Activated CD4-positive, alpha-beta T cell treated with anti-CD3 and anti-CD28 coated beads, Interleukin-2, amount 50 U/mL, for 48 hours (primary cell): ENCODE data around the gene METAP1D.
"Not testable (repeated sequence)": the region's sequence is repeated elsewhere in the genome, so short reads cannot be mapped to it uniquely, and the experiment has no call there.

Experiments used
- DNase-seq, 2 experiments: peaks; one replicate each; pipeline ENCODE4 v3.0.0-alpha.2; 2020

Gene METAP1D

DNA sequence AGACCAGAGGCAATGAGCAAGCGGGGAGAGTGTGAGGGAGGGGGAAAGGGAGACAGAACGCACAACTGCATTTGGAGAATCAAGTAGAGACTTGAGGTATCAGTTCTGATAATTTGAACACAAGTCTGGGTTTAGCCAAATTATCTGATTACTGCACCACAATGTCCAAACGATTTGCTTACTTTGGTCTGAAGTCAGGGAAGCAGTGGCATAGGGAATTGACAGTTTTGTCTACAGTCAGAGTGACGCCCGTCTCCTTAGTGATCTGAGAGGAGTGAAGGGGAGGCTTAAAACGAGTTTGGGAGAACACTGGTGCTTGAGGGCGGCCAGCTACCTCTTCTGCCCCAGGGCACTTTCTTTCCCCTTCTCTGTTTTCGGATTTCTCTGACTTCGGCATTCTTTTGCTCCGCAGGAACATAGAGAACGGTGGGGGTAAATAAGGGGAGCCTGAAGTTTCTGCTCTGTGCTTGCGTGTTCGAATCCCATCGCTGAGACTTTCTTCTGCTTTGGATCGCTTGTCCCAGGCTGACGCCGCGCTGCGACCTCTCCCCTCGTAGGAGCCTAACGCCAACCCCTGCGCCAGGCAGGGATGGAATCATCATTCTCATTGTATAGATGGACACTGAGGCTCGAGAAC lies 105.8 kb downstream of the METAP1D start:
- DNase-seq: no peak

DNA sequence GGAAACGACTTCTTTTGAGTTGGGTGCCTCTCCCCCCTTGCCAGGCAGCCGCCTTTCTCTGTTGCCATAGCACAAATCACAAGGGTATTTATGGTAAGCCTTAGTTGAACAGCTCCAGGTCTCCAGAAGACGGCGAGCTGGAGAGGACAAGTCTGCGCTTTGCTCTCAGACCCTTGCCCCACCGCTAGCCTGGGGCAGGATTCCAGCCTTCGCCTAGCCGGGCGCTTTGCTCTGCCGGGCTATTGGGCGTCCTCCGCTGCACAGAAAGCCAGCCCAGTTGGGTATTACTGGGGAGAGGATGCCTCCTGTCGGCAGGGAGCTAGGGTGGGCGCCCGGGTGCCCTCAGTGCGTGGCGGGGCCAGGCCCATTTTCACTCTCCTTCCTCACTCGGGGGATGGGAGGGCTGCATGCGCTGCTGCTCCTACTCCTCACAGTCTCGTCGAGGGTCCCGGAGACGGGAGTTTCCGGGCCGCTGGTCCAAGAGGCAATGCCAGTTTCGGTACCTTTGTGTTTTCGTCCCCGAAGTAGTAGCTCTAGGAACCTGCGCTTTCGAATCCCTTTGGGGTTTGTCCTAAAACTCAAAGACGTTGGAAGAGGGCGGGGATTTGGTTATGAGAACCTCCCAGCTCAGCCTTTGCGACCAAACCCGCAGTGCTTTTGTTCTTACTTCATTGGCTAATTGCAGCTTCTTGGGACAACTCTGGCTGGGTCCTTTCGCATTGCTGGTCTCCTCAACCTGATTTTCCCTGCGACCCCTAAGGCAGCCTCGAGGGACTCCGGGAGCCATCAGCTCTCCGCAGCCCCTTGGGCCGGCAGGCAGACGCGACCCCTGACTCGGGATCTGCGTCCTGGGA lies 106.6 kb downstream of the METAP1D start:
- DNase-seq: no peak

DNA sequence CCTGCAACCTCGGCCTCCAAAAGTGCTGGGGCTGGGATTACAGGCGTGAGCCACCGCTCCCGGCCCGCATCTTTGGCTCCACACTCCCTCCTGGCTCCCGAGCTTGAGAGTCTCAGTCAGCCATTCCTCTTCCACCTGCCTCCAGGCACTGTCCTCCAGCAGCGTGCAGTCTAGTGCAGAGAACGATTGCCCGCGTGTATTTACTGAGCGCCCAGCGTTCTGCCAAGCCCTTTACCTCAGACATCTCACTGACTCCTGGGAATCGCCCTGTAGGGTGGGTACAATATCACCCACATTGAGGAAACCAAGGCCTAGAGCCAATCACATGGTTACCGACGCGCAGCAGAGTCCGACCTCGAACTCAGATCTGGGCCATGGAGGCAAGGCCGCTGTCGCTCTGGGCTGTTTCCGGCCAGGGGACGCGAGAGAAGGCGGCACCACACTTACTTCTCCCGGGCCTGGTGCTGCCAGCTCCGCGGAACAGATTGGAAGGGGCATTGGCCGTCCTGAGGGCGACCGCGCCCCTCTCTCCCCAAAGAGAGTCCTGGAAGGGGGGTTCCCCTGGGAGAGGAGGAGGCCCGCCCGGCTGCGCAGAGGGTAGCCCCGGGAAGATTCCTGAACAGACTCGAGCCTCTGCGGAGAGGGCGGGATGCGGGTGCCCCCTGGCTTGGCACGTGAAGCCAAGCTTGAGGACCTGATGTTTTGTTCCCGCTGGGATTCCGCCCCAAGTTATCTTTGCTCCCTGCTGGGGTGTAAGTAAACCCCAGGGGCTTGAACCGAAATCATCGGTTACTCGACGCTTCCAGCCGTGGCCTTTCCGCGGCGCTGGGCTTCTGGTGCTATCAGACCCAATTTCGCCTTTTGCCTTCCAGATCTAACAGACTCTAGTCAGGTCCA lies 108.2 kb downstream of the METAP1D start:
- DNase-seq: no peak

DNA sequence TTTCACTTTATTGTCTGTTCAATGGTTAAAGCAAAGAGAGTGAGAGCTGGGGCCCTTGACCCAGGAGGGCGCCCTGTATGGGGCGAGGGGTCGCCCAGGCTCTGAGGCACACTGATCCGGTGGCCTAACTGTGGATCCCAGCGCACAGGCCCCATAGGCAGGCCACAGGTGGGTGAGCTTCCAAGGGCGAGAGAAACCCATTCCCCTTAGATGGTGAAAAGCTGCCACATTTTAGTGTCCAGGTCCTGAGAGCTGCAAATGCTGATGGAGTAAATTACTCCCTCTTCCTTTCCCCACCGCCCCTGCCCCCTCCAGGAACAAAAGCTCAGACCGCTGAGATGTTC lies 108.8 kb downstream of the METAP1D start:
- no peak for DNase-seq

DNA sequence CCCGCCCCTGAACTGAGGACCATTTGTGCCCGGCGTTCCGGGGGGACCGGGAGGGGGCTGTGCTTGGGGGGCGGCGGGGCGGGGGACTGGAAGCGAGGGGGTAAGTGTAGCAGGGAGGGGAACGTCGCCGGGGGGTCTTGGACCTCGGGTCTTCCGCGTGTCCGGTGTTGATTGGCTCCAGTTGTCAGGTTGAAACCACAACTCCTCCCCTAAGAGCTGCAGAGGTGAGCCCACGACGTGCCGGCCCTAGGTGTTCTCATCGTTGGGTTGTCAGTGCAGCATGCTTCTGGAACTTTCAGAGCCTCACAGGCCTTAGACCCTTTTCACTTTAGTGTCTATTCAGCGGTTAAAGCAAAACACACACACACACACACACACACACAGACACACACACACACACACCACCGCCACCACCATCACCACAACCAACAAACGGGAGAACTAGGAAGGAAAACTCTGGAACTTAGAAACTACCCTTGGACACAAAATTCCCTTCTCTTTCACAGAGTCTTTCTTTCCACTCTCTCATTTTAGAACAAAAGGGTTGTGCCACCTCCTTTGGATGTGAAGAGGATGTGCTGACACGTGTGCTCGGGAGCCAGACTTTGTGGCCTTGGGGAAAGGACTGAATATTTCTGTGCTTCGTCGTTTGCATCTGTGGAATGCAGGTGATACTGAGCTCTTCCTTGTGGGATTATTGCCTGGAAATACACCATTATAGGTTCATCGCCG lies 109.7 kb downstream of the METAP1D start:
- DNase-seq: no peak

DNA sequence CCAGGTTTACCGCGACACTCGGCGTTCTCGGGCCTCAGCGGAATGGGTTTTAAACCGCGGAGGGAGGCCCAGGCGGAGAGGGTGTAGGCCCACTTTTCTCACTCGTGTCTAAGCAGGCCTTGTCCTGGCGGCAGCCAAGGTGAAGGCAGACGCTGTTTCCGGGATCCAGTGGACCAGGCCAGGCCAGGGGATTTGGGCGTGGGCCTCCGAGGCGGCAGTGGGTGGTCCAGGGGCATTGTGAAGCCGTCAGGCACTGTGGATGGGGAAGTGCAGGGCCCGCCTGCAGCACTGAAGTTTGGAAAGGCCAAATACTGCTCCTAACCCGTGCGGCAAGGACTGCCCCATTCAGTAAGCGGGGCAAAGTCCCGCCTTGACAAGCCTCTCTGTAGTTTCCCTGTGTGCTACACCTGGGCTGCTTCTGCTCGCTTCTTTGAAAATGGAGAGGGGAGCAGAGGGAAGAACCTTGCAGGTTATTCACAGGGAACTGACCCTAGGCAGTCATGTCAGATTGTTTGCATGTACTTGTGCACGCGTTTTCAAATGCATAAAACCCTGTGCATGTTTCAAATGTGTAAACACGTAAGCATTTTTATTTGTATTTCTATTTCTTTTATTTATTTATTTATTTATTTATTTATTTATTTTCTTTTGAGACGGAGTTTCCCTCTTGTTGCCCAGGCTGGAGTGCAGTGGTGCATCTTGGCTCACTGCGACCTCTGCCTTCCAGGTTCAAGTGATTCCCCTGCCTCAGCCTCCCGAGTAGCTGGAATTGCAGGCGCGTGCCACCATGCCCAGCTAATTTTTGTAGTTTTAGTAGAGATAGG lies 110.4 kb downstream of the METAP1D start:
- no peak for DNase-seq

DNA sequence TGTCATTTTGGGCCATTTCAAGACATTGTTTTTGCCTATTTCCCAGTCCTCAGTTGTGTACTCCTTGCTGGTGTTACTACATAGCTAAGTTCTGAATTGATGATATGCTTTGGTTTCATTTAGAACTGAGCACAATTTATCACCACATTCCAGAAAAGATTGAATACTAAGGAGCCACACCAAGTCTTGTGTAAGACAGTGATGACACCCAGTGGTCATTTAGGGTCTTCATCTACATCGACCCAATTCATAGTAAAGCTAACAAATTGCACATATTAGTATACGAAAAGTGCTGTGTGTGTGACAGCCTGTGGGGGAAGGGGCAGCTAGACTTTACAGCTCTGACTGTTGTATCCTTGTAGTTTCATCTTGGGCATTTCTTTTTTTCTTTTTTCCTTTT lies 113.9 kb downstream of the METAP1D start:
- no peak for DNase-seq

DNA sequence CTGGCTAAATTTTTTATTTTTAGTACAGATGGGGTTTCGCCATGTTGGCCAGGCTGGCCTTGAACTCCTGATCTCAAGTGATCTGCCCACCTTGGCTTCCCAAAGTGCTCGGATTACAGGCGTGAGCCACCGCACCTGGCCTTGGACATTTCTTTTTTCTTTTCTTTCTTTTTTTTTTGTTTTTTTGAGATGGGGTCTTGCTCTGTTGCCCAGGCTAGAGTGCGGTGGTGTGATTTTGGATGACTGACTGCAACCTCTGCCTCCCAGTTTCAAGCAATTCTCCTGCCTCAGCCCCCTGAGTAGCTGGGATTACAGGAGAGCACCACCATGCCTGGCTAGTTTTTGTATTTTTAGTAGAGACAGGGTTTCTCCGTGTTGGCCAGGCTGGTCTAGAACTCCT lies 114.4 kb downstream of the METAP1D start:
- not testable (repeated sequence) for DNase-seq

DNA sequence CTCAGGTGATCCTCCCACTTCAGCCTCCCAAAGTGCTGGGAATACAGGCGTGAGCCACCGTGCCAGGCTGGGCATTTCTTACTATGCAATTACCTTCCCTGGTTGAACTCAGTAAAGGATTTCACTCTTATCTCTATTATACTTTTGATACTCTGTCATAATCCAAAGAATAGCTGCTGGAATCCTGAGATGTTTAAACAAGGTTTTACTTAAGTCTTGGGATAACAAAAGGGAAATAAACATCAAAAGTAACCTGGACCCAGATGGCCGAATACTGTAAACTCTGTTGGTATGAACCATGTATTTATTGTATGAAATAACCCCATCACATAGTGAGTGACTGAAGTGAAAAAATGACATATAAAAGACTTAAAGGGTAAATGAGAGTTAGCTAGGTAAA lies 114.8 kb downstream of the METAP1D start:
- DNase-seq: no peak

DNA sequence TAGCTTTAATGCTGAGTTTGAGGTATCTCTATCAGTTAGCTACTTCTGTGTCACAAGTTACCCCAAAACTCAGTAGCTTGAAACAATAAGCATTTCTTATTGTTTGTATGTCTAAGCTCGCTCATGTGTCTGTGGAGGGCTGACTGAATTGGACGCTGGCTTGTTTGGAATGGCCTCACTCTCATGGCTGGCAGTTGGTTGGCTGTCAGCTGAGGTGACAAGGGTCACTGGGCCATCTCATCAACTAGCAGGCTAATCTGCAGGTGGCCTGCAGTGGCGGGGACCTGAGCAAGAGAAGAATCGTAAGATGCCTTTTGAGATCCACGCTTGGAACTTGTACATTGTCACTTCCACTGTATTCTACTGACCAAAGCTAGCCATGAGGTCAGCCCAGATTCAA lies 116.4 kb downstream of the METAP1D start:
- DNase-seq: no peak

DNA sequence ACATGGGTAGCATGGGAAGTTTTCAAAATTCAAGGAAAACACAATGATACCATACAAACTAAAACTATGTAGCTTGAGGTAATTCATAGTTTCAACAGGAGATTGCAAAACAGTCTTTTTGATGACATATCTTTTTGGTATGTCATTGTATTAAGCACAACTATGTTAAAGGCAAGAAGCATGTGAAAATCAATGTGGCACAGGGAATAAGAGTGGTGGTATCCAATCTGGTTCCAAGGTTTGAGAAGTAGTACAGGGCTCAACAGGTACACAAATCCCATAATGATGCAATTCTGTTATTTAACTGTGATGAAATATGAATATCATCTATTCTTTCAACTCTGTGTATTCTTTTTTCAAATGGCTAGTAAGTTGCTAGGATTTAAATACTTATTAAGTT lies 119.3 kb downstream of the METAP1D start:
- no peak for DNase-seq

DNA sequence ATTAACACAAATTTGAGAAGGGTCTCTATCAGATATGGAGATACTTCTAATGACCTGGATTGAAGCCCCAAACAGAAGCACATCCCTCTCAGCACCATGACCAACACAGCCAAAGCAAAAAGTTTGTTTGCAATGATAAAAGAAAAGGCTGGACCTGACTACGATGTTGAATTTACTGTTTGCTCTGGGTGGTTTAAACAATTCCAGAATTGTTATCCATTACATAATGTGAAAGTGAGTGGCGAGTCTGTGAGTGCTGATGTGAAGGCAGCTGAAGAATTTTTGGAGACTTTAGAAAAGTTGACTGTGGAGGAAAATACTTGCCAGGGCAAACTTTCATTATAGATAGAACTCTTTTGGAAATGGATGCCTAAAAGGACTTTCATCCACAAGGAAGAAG lies 120.4 kb downstream of the METAP1D start:
- no peak for DNase-seq

DNA sequence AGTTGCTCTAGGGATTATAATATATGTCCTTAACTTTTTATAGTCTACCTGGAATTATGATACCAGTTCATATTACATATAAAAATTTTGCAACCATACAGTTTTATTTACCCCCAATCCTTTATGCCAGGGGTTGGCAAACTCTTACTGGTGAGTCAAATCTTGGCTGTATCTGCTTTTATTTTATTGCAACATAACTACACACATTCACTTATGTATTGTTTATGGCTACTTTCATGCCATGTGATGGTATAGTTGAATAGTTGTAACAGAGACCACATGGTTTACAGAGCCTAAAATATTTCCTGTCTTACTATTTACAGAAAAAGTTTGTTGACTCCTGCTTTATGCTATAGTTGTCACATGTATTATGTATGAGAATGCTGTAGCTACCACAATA lies 128.7 kb downstream of the METAP1D start:
- no peak for DNase-seq

DNA sequence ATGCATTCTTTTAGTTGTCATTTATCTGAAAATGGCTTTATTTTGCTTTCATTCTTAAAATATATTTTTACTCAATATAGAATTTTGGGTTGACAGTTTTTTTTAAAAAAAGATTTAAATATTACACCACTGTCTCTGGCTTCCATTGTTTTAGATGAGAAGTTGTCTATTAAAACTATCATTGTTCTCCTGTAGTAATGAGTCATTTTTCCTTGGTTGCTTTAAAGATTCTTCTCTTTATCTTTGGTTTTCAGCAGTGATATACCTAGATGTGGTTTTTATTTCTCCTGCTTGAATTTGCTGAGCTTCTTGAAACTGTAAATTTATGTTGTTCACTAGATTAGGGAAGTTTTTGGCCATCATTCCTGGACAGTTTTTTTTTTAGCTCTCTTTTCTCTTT lies 129.7 kb downstream of the METAP1D start:
- DNase-seq: no peak
